Thymus (tissue), 14 donors: ENCODE results near the gene MEX3C. TPM values are rescaled to one million over a fixed set of nuclear protein-coding genes. Genes with fewer than 3 reads are reported as not detected.
A peak's percentile ranks its signal among the peaks of the same experiment; 100 is the strongest.

Experiments
- DNase-seq, 9 donors: peaks; one replicate each; pipeline ENCODE4 v3.0.0-alpha.2; 2013; ENCODE audit warnings: low spot score in 9 of 9, low read depth in 6 of 9, missing footprints in 1 of 9
- H3K27ac ChIP-seq, 2 donors: one replicate each; pipeline ENCODE4 v1.5.1; 2013; ENCODE audit warnings: control low read depth in 1 of 2, low read depth in 1 of 2, low read length in 1 of 2, mild to moderate bottlenecking in 1 of 2, moderate library complexity in 1 of 2
- H3K27me3 ChIP-seq, 2 donors: one replicate each; pipeline ENCODE4 v1.5.1; 2013; ENCODE audit warnings: low read length in 1 of 2; ENCODE audit not compliant: control insufficient read depth in 2 of 2, insufficient read depth in 1 of 2
- H3K36me3 ChIP-seq, 2 donors: one replicate each; pipeline ENCODE4 v1.5.1; 2013; ENCODE audit warnings: low read length in 1 of 2, mild to moderate bottlenecking in 1 of 2, moderate library complexity in 1 of 2; ENCODE audit not compliant: control insufficient read depth in 2 of 2, insufficient read depth in 2 of 2
- H3K4me1 ChIP-seq, 2 donors: one replicate each; pipeline ENCODE4 v1.5.1; 2013; ENCODE audit warnings: low read length in 2 of 2; ENCODE audit not compliant: control insufficient read depth in 2 of 2, insufficient read depth in 2 of 2
- H3K4me3 ChIP-seq, 2 donors: one replicate each; pipeline ENCODE4 v1.5.1; 2013; ENCODE audit warnings: low read length in 2 of 2, control low read depth in 1 of 2, mild to moderate bottlenecking in 1 of 2
- H3K9me3 ChIP-seq, 2 donors: one replicate each; pipeline ENCODE4 v1.5.1; 2013; ENCODE audit warnings: low read length in 1 of 2, mild to moderate bottlenecking in 1 of 2; ENCODE audit not compliant: control insufficient read depth in 2 of 2, insufficient read depth in 1 of 2
- WGBS: extraction: QIAGEN DNeasy Blood & Tissue Kit; methylation state at CpG from one replicate; pipeline ENCODE4 v1.1.7; 2013; 5-methylcytosine and 5-hydroxymethylcytosine counted together
- long read RNA-seq, 10 donors: transcript quantifications; one replicate each; lab custom pipeline, GENCODE V29; 2026
- polyA plus RNA-seq: library from polyadenylated mRNA; stranded (reverse); fragments of 200-250 nt; gene quantifications from one replicate; pipeline ENCODE4 v1.2.3, GENCODE V29; 2013
- total RNA-seq: library from RNA; stranded (reverse); fragments of 120-200 nt; gene quantifications from one replicate; pipeline ENCODE4 v1.2.4, GENCODE V29; 2013
- donor health status: healthy.

Gene MEX3C
- total RNA-seq (45.2 TPM), polyA plus RNA-seq (31.6 TPM)
- long read RNA-seq, donor 1 = 0 reads
- long read RNA-seq, donor 2, transcript MEX3C-201 (2 exons, 3,781 nt) = major isoform, 23 of 25 reads
- long read RNA-seq, donor 2, partial matches to known transcripts = 0 of 25 reads
- long read RNA-seq, donor 2, other reads (novel, unspliced or antisense) = 0 of 25 reads
- long read RNA-seq, donor 3, transcript MEX3C-201 (2 exons, 3,781 nt) = major isoform, 13 of 13 reads
- long read RNA-seq, donor 3, partial matches to known transcripts = 0 of 13 reads
- long read RNA-seq, donor 3, other reads (novel, unspliced or antisense) = 0 of 13 reads
- long read RNA-seq, donor 4, transcript MEX3C-201 (2 exons, 3,781 nt) = major isoform, 7 of 7 reads
- long read RNA-seq, donor 4, partial matches to known transcripts = 0 of 7 reads
- long read RNA-seq, donor 4, other reads (novel, unspliced or antisense) = 0 of 7 reads
- long read RNA-seq, donor 5, transcript MEX3C-201 (2 exons, 3,781 nt) = major isoform, 23 of 25 reads
- long read RNA-seq, donor 5, partial matches to known transcripts = 0 of 25 reads
- long read RNA-seq, donor 5, other reads (novel, unspliced or antisense) = 0 of 25 reads
- long read RNA-seq, donor 6, transcript MEX3C-201 (2 exons, 3,781 nt) = major isoform, 7 of 9 reads
- long read RNA-seq, donor 6, partial matches to known transcripts = 0 of 9 reads
- long read RNA-seq, donor 6, other reads (novel, unspliced or antisense) = 0 of 9 reads
- long read RNA-seq, donor 7, transcript MEX3C-201 (2 exons, 3,781 nt) = major isoform, 8 of 9 reads
- long read RNA-seq, donor 7, partial matches to known transcripts = 0 of 9 reads
- long read RNA-seq, donor 7, other reads (novel, unspliced or antisense) = 0 of 9 reads
- long read RNA-seq, donor 8, transcript MEX3C-201 (2 exons, 3,781 nt) = major isoform, 5 of 5 reads
- long read RNA-seq, donor 8, partial matches to known transcripts = 0 of 5 reads
- long read RNA-seq, donor 8, other reads (novel, unspliced or antisense) = 0 of 5 reads
- long read RNA-seq, donor 9, transcript MEX3C-201 (2 exons, 3,781 nt) = major isoform, 6 of 6 reads
- long read RNA-seq, donor 9, partial matches to known transcripts = 0 of 6 reads
- long read RNA-seq, donor 9, other reads (novel, unspliced or antisense) = 0 of 6 reads
- long read RNA-seq, donor 10, transcript MEX3C-201 (2 exons, 3,781 nt) = major isoform, 13 of 14 reads
- long read RNA-seq, donor 10, partial matches to known transcripts = 0 of 14 reads
- long read RNA-seq, donor 10, other reads (novel, unspliced or antisense) = 0 of 14 reads

- Histone ChIP-seq H3K36me3 (no peaks in the 10 kb centered on the region), H3K27ac (peak within 1 kb of the TSS; percentile 98 to 99)
- WGBS = under 1% methylated on average over 51 of the region's 51 CpGs
These were observed at the start of gene MEX3C for GRCh38 chr18:51197661-51198424. Gene MEX3C, minus strand, starts transcription at chr18:51197681. Its CDS starts 361 bp downstream, at chr18:51197320.

GRCh38 chr18:51241226-51241625 is 43.7 kb upstream of the MEX3C start:
- H3K27me3 ChIP-seq = no peaks in the 10 kb centered on the region
- H3K27ac ChIP-seq = no peak overlapping the region
- 82% methylated on average over 3 of the region's 3 CpGs for WGBS
- no peak overlapping the region for H3K4me3 ChIP-seq
- H3K9me3 ChIP-seq = no peaks in the 10 kb centered on the region
- H3K36me3 ChIP-seq = no peaks in the 10 kb centered on the region
- H3K4me1 ChIP-seq = no peaks in the 10 kb centered on the region
- DNase-seq = no peak

More at GRCh38 chr18:51197661-51198424, at the start of gene MEX3C:
- Histone ChIP-seq H3K4me3 (peak within 1 kb of the TSS; percentile 86 to 93), H3K4me1 (peaks cover 9% of the 10 kb centered on the region in 2 donors), H3K9me3 (no peaks in the 10 kb centered on the region), H3K27me3 (no peaks in the 10 kb centered on the region)
- DNase-seq = peak; percentile 98 to 100 (median 99)

GRCh38 chr18:51236225-51236624 is 38.7 kb upstream of the MEX3C start:
- H3K9me3 ChIP-seq = no peaks in the 10 kb centered on the region
- WGBS = 97% methylated on average over 2 of the region's 2 CpGs
- H3K4me1 ChIP-seq = no peaks in the 10 kb centered on the region
- peaks cover 0 to 2% of the 10 kb centered on the region in 2 donors for H3K27me3 ChIP-seq
- no peak for DNase-seq
- H3K36me3 ChIP-seq = no peaks in the 10 kb centered on the region
- H3K4me3 ChIP-seq = no peak overlapping the region
- no peak overlapping the region for H3K27ac ChIP-seq

GRCh38 chr18:51235009-51235789 is 37.7 kb upstream of the MEX3C start:
- Histone ChIP-seq H3K27ac (no peak overlapping the region), H3K27me3 (peaks cover 0 to 2% of the 10 kb centered on the region in 2 donors), H3K36me3 (no peaks in the 10 kb centered on the region), H3K4me3 (no peak overlapping the region), H3K4me1 (no peaks in the 10 kb centered on the region), H3K9me3 (no peaks in the 10 kb centered on the region)
- WGBS = 58% methylated on average over 6 of the region's 6 CpGs
- DNase-seq = no peak

- Histone ChIP-seq H3K9me3 (no peaks in the 10 kb centered on the region), H3K27ac (no peak overlapping the region), H3K36me3 (no peaks in the 10 kb centered on the region), H3K4me3 (no peak overlapping the region), H3K4me1 (no peaks in the 10 kb centered on the region), H3K27me3 (peaks cover 0 to 2% of the 10 kb centered on the region in 2 donors)
- DNase-seq = no peak
- WGBS = 89% methylated on average over 11 of the region's 11 CpGs
These were observed 36.9 kb upstream of the MEX3C start for GRCh38 chr18:51234117-51235008.

GRCh38 chr18:51229328-51229727 is 31.8 kb upstream of the MEX3C start:
- no peak overlapping the region for H3K4me3 ChIP-seq
- no peaks in the 10 kb centered on the region for H3K4me1 ChIP-seq
- H3K27ac ChIP-seq = no peak overlapping the region
- no peak for DNase-seq
- H3K36me3 ChIP-seq = no peaks in the 10 kb centered on the region
- WGBS = 94% methylated on average over 4 of the region's 4 CpGs
- peaks cover 0 to 2% of the 10 kb centered on the region in 2 donors for H3K27me3 ChIP-seq
- no peaks in the 10 kb centered on the region for H3K9me3 ChIP-seq

GRCh38 chr18:51227660-51228059 is 30.2 kb upstream of the MEX3C start:
- no peak for DNase-seq
- H3K27me3 ChIP-seq = no peaks in the 10 kb centered on the region
- no peaks in the 10 kb centered on the region for H3K9me3 ChIP-seq
- WGBS = 95% methylated on average over 1 of the region's 1 CpG
- H3K36me3 ChIP-seq = no peaks in the 10 kb centered on the region
- H3K4me3 ChIP-seq = no peak overlapping the region
- no peak overlapping the region for H3K27ac ChIP-seq
- no peaks in the 10 kb centered on the region for H3K4me1 ChIP-seq
